NOMO-1 (cell line): ENCODE results near the gene ANKDD1A.

Experiments
- DNase-seq, 2 experiments: peaks; one replicate each; lab custom pipeline; 2025; ENCODE audit not compliant: unreplicated experiment in 2 of 2; lab: John Stamatoyannopoulos, UW

ANKDD1A gene

GRCh38 chr15:64921711-64922110, 10.0 kb downstream of the ANKDD1A start:
- no peak for DNase-seq

DNA sequence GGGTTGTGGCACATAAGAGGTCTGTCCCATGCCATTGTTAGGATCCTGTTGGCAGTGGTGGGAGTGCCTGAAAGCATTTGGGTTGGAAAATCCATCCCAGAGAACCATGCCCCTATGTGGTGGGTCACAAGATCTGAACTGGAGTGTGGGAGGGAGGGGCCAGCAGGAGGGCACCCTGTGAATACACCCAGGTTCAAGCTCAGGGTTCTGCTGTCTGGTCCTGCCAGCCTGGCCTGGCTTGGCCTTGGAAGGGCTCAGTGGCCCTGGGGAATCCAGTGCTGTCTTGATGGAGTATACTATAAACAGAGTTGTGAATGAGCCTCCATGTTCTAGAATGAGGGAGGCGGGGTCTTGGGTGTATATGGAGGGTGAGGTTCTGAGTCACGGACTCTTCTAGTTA, 11.8 kb downstream of the ANKDD1A start:
- no peak for DNase-seq

DNA sequence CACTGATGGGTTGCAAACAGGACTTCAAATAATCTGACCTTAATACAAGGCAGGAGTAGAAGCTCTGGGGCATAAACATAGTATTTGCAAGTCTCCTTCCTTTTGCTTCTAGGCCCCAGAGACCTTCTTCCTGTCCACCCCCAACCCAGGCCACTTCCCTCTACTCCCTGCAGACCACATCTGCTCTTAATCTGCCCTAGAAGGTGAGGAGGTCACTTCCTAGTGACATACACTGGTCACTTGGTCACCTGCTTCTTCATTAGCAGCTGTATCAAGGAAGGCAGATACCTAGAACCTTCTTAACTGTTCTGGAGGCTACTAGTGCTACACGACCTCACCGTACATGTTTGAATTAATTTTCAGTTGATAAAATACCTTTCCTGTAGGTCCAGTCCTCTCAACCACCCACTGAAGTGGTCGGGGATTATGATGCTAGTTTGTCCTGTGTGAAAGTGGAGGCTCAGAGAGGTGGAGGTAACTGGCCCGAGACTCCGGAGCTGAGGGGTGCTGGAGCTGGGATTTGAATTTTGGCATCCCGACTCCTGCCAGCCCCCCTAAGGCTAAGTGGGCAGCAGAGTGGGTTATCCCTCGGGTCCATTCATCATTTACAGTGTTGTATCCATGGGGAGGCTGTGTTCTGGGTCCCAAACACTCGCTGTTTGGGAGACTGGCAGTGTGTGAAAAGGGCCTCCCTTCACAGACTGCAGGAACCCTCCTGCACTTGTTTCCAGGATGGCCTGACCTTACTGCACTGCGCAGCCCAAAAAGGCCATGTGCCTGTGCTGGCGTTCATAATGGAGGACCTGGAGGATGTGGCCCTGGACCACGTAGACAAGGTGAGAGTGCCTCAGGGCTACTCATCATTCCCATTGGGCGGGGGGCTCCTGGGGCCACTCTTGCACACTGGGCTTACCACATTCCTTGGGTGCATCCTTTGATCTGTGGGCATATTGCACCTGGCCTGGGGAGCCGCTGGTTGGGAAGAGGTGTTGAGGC, 13.9 kb downstream of the ANKDD1A start:
- no peak for DNase-seq

DNA sequence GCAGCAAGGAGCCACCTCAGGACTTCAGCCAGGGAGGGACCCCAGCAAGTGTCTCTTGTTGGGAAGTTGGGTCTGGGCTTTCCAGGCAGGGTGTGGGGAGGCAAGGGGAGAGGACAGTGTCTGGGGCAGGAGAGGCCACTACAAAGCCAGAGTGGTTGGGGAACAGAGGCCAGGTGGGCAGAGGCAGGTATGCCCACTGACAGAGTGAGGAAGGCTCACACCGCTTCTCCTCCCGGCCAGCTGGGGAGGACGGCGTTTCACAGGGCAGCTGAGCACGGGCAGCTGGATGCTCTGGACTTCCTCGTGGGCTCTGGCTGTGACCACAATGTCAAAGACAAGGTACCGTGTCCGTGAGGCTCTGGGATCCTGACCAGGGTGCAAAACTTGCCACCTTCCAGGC, 15.0 kb downstream of the ANKDD1A start:
- no peak for DNase-seq

DNA sequence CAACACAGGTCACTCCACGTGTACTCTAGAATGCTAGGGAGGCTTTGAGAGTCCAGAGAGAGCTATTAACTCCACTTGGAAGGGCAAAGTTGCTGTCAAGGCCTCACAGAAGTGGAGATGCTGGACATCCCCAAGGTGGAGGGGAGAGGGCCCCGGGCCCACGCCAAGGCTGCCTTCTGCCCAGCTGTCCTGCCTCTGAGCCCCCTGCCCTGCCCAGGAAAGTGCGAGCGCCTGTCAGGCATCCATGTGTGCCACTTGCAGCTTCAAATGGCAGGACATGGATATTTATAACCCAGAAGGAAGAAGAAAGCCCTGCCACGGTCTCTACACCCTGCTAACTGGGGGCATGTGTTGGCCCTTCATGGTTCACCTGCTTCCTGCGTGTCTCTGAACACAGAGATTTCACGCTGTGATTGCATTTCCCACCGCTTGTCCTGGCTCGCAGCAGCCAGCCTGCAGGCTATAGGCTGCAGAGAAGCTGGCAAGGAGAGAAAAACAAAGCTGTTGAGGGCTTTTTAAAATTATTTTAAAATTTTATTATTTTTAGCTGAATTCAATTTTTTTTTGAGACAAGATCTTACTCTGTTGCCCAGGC, 17.0 kb downstream of the ANKDD1A start:
- DNase-seq, result no peak

DNA sequence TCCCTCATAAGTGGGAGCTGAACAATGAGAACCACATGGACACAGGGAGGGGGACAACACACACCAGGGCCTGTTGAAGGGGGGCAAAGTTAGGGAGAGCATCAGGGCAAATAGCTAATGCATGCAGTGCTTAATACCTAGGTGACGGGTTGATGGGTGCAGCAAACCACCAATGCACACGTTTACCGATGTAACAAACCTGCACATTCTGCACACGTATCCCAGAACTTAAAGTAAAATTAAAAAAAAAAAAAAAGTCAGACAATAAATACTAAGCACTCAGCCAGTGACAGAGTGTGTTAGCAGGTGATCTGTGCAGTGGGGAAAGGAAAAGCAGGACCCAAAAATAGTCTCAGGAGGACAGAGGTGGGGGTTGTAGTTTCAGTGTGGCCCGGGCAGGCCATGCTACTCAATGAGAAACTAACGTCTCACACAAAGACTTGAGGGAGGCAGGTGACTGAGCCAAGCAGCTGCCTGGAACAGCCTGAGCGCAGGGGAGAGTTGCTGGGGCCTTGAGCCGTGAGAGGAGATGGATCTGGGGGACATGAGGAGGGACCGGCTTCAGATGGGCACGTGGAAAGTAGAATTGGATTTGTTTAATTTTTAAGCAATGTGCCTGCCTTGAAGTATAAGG, 18.4 kb downstream of the ANKDD1A start:
- DNase-seq, result no peak

DNA sequence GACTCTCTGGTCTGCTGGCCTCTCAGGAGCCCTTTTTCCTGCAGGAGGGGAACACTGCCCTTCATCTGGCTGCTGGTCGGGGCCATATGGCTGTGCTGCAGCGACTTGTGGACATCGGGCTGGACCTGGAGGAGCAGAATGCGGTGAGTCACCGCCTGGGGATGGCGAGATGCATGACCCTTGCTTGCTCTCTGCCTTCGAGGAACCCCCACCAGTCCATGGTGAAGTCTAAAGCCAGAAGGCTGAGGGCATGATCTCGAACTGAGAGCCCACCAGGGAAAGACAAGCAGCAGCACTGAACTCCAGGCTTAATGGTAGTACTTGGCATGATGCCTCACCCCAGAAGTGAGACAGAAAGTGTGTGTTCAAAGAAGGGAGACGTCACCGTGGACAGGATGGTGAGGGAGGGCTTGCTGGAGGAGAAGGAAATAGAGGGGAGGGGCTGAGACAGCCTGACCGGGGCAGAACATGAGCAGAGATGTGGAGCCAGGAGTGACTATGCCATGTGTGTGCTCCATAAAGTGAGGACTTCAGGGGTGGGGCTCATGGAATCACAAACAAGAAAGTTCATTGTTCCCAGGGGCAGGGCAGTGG, 19.2 kb downstream of the ANKDD1A start:
- DNase-seq, result no peak

GRCh38 chr15:64931381-64931780, 19.7 kb downstream of the ANKDD1A start:
- no peak for DNase-seq

- no peak for DNase-seq
Measured at GRCh38 chr15:64934023-64934422, 22.3 kb downstream of the ANKDD1A start.

GRCh38 chr15:64938192-64938591, 26.5 kb downstream of the ANKDD1A start:
- DNase-seq, result no peak

GRCh38 chr15:64942356-64942755, 30.7 kb downstream of the ANKDD1A start:
- DNase-seq, result no peak

DNA sequence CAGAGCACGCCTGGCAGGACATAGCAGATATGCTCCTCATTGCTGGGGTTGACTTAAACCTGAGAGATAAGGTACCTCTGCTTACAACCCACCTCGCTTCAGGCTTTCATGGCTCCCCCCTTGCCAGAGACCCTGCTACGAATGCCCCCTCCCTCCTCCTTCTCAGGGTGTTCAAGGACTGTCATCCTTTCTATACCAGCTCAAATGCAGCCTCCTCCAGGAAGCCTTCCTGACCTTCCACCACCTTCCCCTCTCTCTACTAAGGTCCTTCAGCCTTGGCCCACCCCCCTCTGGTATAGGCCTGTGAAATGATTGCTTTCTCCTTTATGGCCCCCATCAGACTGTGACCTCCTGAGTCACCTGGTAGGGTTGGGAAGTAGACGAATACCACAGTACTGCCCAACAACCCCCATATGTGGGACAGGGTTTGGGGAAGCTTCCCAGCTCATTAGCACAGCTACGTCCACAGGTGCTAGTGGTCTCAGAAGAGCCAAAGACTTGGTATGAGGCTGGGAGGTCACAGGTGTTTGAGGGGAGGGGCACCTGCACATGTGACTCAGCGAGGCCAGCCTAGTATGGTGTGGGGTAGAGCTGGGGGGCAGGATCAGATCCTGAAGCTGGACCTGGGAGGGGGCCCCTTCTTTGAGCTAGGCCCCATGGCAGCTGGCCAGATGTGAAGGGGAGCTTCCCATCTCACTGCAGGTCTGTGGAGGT, 32.0 kb downstream of the ANKDD1A start:
- DNase-seq, result no peak

GRCh38 chr15:64944961-64945360, 33.3 kb downstream of the ANKDD1A start:
- no peak for DNase-seq

- no peak for DNase-seq
Measured at GRCh38 chr15:64947211-64947610, 35.5 kb downstream of the ANKDD1A start.

DNA sequence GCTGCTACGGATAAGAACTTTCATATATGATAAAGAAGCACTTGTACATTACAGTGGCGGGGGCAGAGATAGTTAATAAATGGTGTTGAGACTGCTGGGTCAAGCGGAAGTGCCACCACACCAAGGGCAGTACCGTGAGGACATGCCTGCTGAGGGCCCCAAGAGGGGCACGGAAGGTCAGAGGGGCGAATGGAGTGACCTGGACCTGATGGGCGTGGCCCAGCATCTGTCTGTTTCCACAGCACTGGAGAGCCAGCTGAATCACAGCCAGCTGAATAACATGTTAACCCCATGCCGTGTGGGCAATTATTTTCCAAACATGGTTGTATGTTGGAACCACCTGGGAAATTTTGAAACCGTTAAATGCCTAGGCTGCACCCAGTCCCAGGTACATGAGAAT, 37.2 kb downstream of the ANKDD1A start:
- DNase-seq, result no peak

- no peak for DNase-seq
Measured at GRCh38 chr15:64949383-64950186, 37.9 kb downstream of the ANKDD1A start.

GRCh38 chr15:64950888-64951287, 39.2 kb downstream of the ANKDD1A start:
- DNase-seq, result peak; percentile 38 to 71

DNA sequence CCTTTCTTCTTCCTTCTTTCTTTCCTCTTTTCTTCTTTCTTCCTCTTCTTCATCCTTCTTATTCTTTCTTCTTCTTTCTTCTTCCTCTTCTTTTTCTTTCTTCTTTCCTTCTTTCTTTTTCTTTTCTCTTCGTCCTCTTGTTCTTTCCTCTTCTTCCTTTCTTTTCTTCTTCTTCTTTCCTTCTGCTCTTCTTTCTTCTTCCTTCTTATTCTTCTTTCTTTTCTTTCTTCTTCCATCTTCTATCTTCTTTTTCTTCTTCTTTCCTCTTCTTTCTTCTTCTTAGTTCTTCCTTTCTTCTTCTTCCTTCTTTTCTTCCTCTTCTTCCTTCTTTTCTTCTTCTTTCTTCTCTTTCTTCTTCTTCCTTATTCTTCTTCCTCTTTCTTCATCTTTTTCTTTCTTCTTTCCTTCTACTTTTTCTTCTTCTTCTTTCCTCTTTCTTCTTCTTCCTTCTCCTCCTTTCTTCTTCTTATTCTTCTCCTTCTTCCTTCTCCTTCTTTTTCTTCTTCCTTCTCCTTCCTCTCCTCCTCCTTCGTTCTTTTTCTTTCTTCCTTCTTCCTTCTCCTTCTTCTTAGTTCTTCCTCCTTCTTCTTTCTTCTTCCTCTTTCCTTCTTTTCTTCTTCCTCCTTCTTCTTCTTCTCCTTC, 40.2 kb downstream of the ANKDD1A start:
- peak in 1 of 2 experiments; percentile 3 for DNase-seq

GRCh38 chr15:64954395-64954794, 42.7 kb downstream of the ANKDD1A start:
- DNase-seq, result no peak
